ENCODE measurements around the gene ZNF766. TPM values are rescaled to one million over a fixed set of nuclear protein-coding genes. Genes with fewer than 3 reads are reported as not detected.

ZNF766 gene
- total RNA-seq, 1 donor from 2014 or later: 21.5 TPM

Small RNA genes within 50 kb of the gene (microRNA-seq; reads per million reads assigned to microRNA genes)
- gene MIR643 (28.4 reads per million, percentile 41 among the genes with 10 or more reads in this experiment), gene MIR6801 (not detected)

Other genes with a start within 250 kb of the ZNF766 start
- 11.5 and 12.5 TPM in 2 replicates for gene ZNF614, start 241.2 kb upstream of the ZNF766 start, total RNA-seq
- 19.9 and 22.5 TPM in 2 replicates for gene ZNF432, start 220.7 kb upstream of the ZNF766 start, total RNA-seq
- gene ZNF841, start 173.8 kb upstream of the ZNF766 start, total RNA-seq: 14.3 and 16.4 TPM in 2 replicates
- 18.9 and 25.2 TPM in 2 replicates for gene ZNF616, start 129.6 kb upstream of the ZNF766 start, total RNA-seq
- gene ZNF836, start 98.0 kb upstream of the ZNF766 start, total RNA-seq: 11.6 and 11.9 TPM in 2 replicates
- gene PPP2R1A, start 79.5 kb upstream of the ZNF766 start, total RNA-seq: 422 TPM in 2 replicates
- 24.7 and 25.2 TPM in 2 replicates for gene ZNF480, start 27.6 kb downstream of the ZNF766 start, total RNA-seq
- gene ZNF610, start 66.7 kb downstream of the ZNF766 start, total RNA-seq: 10.0 and 11.5 TPM in 2 replicates
- gene ZNF880, start 100.3 kb downstream of the ZNF766 start, total RNA-seq: 9.7 and 10.0 TPM in 2 replicates
- gene ZNF528, start 128.3 kb downstream of the ZNF766 start, total RNA-seq: 7.7 and 8.3 TPM in 2 replicates
- not detected in 2 replicates for gene ZNF534, start 159.6 kb downstream of the ZNF766 start, total RNA-seq
- gene ZNF578, start 184.0 kb downstream of the ZNF766 start, total RNA-seq: 0.65 and 0.86 TPM in 2 replicates